Ishikawa (cell line): Measurements from ENCODE around the gene C9orf57.

ENCODE experiments used
- CEBPB ChIP-seq: IDR thresholded peaks from 2 replicates; pipeline ENCODE4 v1.6.1; 2012
- EGR1 ChIP-seq: IDR thresholded peaks from 2 replicates; pipeline ENCODE4 v1.6.1; 2012
- EP300 ChIP-seq: IDR thresholded peaks from 2 replicates; pipeline ENCODE4 v1.6.1; 2012; ENCODE audit warnings: borderline replicate concordance
- FOXM1 ChIP-seq: IDR thresholded peaks from 2 replicates; pipeline ENCODE4 v1.6.1; 2012; ENCODE audit warnings: low read depth, borderline replicate concordance
- NFIC ChIP-seq: IDR thresholded peaks from 2 replicates; pipeline ENCODE4 v1.6.1; 2012
- RAD21 ChIP-seq: IDR thresholded peaks from 2 replicates; pipeline ENCODE4 v1.6.1; 2012; ENCODE audit warnings: low read depth
- TAF1 ChIP-seq: IDR thresholded peaks from 2 replicates; pipeline ENCODE4 v1.6.1; 2012; ENCODE audit warnings: low read depth, mild to moderate bottlenecking
- TCF12 ChIP-seq: IDR thresholded peaks from 2 replicates; pipeline ENCODE4 v1.6.1; 2012; ENCODE audit warnings: low read depth
- TEAD4 ChIP-seq: IDR thresholded peaks from 2 replicates; pipeline ENCODE4 v1.6.1; 2012
- YY1 ChIP-seq: IDR thresholded peaks from 2 replicates; pipeline ENCODE4 v1.6.1; 2012; ENCODE audit warnings: low read depth
- TF ChIP-seq, protein P1 (sequence below): IDR thresholded peaks from 2 replicates; pipeline ENCODE4 v1.6.1; 2012
- TF ChIP-seq, protein P2 (sequence below): IDR thresholded peaks from 2 replicates; pipeline ENCODE4 v1.6.1; 2012

DNA sequence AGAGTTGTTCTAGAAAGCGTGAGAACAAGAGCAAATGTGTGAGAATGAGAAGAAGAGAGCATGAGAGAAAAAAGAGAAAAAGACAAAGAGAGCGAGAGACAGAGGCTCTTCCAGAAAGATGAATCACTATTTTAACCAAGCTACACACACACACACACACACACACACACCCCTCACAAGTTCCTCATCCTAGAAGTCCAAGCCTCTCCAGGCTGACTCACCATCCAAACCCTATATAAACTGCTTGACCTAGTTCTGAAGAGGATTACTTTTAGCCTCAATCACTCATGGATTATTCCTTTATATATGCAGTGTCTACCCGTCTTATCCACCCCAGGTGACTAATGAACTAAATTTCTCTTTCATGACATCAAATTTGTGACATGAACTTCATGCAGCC, 37.6 kb downstream of the C9orf57 start:
- TF ChIP-seq CEBPB (no peak), EP300 (no peak), FOXM1 (no peak), RAD21 (no peak), TCF12 (no peak), TAF1 (no peak), YY1 (no peak), EGR1 (no peak), NFIC (no peak), TEAD4 (no peak)
- TF ChIP-seq, protein P1, sequence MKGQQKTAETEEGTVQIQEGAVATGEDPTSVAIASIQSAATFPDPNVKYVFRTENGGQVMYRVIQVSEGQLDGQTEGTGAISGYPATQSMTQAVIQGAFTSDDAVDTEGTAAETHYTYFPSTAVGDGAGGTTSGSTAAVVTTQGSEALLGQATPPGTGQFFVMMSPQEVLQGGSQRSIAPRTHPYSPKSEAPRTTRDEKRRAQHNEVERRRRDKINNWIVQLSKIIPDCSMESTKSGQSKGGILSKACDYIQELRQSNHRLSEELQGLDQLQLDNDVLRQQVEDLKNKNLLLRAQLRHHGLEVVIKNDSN = no peak
- TF ChIP-seq, protein P2, sequence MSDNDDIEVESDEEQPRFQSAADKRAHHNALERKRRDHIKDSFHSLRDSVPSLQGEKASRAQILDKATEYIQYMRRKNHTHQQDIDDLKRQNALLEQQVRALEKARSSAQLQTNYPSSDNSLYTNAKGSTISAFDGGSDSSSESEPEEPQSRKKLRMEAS = no peak
